Common myeloid progenitor, CD34-positive (primary cell): Measurements from ENCODE around the gene NUP54.

Source experiments
- CTCF ChIA-PET: fragments of 350-600 bp; sonication (Branson Sonifier 250); formaldehyde crosslinking; loops from one replicate; lab custom pipeline; 2021; ENCODE audit warnings: antibody characterized with exemption; lab: Charles Lee
- POLR2A ChIA-PET: fragments of 350-600 bp; sonication (Branson Sonifier 250); formaldehyde crosslinking; loops from one replicate; lab custom pipeline; 2021; ENCODE audit warnings: antibody characterized with exemption; lab: Charles Lee
- DNase-seq, 3 donors: peaks; one replicate each; pipeline versions ENCODE4 v3.0.0 to v3.0.0-alpha.2; 2013
- H3K27ac ChIP-seq, 2 experiments: 1 replicate in 1 of 2; 2 replicates in 1 of 2; pipeline ENCODE4 v1.7.0; 2013; ENCODE audit warnings: inconsistent platforms in 2 of 2, low read length in 2 of 2, mild to moderate bottlenecking in 2 of 2, low read depth in 1 of 2, moderate library complexity in 1 of 2; ENCODE audit not compliant: severe bottlenecking in 2 of 2, insufficient read depth in 1 of 2, poor library complexity in 1 of 2
- H3K27me3 ChIP-seq, 5 experiments: replicated peaks in 2 of 5; 1 replicate in 3 of 5; 2 replicates in 2 of 5; pipeline versions ENCODE4 v1.6.1 to v1.7.0; 2013; ENCODE audit warnings: low read length in 4 of 5, mild to moderate bottlenecking in 2 of 5, moderate library complexity in 2 of 5, inconsistent platforms in 1 of 5; ENCODE audit not compliant: insufficient read depth in 5 of 5, control insufficient read depth in 4 of 5
- H3K36me3 ChIP-seq, 4 experiments: 1 replicate in 2 of 4; 2 replicates in 2 of 4; pipeline versions ENCODE4 v1.6.1 to v1.7.0; 2013; ENCODE audit warnings: low read length in 3 of 4, control low read depth in 1 of 4, mild to moderate bottlenecking in 1 of 4; ENCODE audit not compliant: control insufficient read depth in 4 of 4, insufficient read depth in 4 of 4
- H3K4me1 ChIP-seq, 4 experiments: 1 replicate in 3 of 4; 2 replicates in 1 of 4; pipeline versions ENCODE4 v1.6.1 to v1.7.1; 2013; ENCODE audit warnings: low read length in 3 of 4, mild to moderate bottlenecking in 3 of 4, control low read depth in 1 of 4, inconsistent platforms in 1 of 4, moderate library complexity in 1 of 4; ENCODE audit not compliant: control insufficient read depth in 4 of 4, insufficient read depth in 4 of 4; ENCODE audit errors: control extremely low read depth in 1 of 4
- H3K4me3 ChIP-seq, 7 experiments: 1 replicate in 4 of 7; 2 replicates in 3 of 7; pipeline versions ENCODE4 v1.5.1 to v1.7.0; 2013; ENCODE audit warnings: mild to moderate bottlenecking in 7 of 7, low read length in 6 of 7, moderate library complexity in 6 of 7, inconsistent platforms in 2 of 7, low read depth in 2 of 7, control low read depth in 1 of 7; ENCODE audit not compliant: insufficient read depth in 4 of 7, control insufficient read depth in 1 of 7; ENCODE audit errors: extremely low read depth in 1 of 7
- H3K9me3 ChIP-seq, 5 experiments: 1 replicate in 4 of 5; 2 replicates in 1 of 5; pipeline versions ENCODE4 v1.6.1 to v1.7.1; 2013; ENCODE audit warnings: low read length in 4 of 5, mild to moderate bottlenecking in 2 of 5, inconsistent platforms in 1 of 5, low read depth in 1 of 5, moderate library complexity in 1 of 5; ENCODE audit not compliant: control insufficient read depth in 4 of 5, insufficient read depth in 2 of 5; ENCODE audit errors: control extremely low read depth in 1 of 5
- WGBS: methylation state at CpG from one replicate; pipeline ENCODE4 v1.1.5; 2013; ENCODE audit not compliant: insufficient coverage; 5-methylcytosine and 5-hydroxymethylcytosine counted together

Gene NUP54

GRCh38 chr4:76120199-76120598 is 28.0 kb downstream of the NUP54 start:
- CTCF ChIA-PET = interaction anchor here (1.6 kb wide), 1 partner anchor 12 kb away, joined by 3 read pairs; no protein-coding TSS in a partner anchor
- Histone ChIP-seq H3K36me3 (peaks cover 24 to 77% (median 51%) of the 10 kb centered on the region in 4 experiments), H3K27ac (no peak overlapping the region), H3K27me3 (no peaks in the 10 kb centered on the region), H3K4me1 (no peaks in the 10 kb centered on the region), H3K4me3 (no peak overlapping the region), H3K9me3 (peaks cover 0 to 10% (median 0%) of the 10 kb centered on the region in 5 experiments)
- POLR2A ChIA-PET = interaction anchor here (0.6 kb wide), 1 partner anchor 105 kb away, joined by 3 read pairs; no protein-coding TSS in a partner anchor
- 70% methylated on average over 2 of the region's 4 CpGs for WGBS
- DNase-seq = no peak

DNA sequence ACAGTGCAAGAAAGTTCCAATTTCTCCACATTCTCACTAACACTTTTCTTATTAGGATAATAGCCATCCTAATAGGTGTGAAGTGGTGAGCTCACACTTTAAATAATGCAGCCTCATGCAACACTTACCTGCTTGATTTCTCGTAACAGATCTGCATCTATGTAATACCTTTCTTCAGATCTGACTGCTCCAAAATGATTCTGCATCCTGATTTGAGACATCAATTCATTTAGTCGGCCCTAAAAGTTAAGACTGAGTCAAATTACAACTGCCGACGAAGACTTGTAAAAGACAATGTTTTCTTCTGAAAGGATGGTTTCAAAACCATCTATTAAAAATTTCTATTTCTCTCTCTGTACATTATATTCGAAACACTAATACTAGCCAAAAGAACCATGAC is 30.7 kb downstream of the NUP54 start:
- POLR2A ChIA-PET = no interaction called here
- peaks cover 0 to 12% (median 0%) of the 10 kb centered on the region in 5 experiments for H3K9me3 ChIP-seq
- WGBS = 86% methylated on average over 2 of the region's 5 CpGs
- no peaks in the 10 kb centered on the region for H3K27me3 ChIP-seq
- CTCF ChIA-PET = no interaction called here
- peaks cover 31 to 77% (median 50%) of the 10 kb centered on the region in 4 experiments for H3K36me3 ChIP-seq
- H3K4me1 ChIP-seq = no peaks in the 10 kb centered on the region
- H3K4me3 ChIP-seq = no peak overlapping the region
- H3K27ac ChIP-seq = no peak overlapping the region
- DNase-seq = no peak

GRCh38 chr4:76116821-76117220 is 31.4 kb downstream of the NUP54 start:
- CTCF ChIA-PET = interaction anchor here (1.1 kb wide), 1 partner anchor 8 kb away, joined by 3 read pairs; no protein-coding TSS in a partner anchor
- POLR2A ChIA-PET = no interaction called here
- H3K4me3 ChIP-seq = no peak overlapping the region
- no CpG with 5 or more reads among the region's 1 CpG for WGBS
- H3K36me3 ChIP-seq = peaks cover 26 to 75% (median 46%) of the 10 kb centered on the region in 4 experiments
- no peak for DNase-seq
- no peaks in the 10 kb centered on the region for H3K4me1 ChIP-seq
- H3K27me3 ChIP-seq = no peaks in the 10 kb centered on the region
- no peak overlapping the region for H3K27ac ChIP-seq
- H3K9me3 ChIP-seq = peaks cover 0 to 6% (median 0%) of the 10 kb centered on the region in 5 experiments

GRCh38 chr4:76108467-76109181 is 39.6 kb downstream of the NUP54 start:
- peak; percentile 22 to 55 (median 46) for DNase-seq
- H3K4me3 ChIP-seq = no peak overlapping the region
- WGBS = 100% methylated on average over 1 of the region's 5 CpGs
- ChIA-PET POLR2A (no interaction called here), CTCF (interaction anchor here (0.9 to 1.6 kb wide), 4 partner anchors 8 to 31 kb away, joined by 3 to 4 read pairs (median 3); no protein-coding TSS in a partner anchor)
- H3K36me3 ChIP-seq = peaks cover 4 to 15% (median 11%) of the 10 kb centered on the region in 4 experiments
- H3K9me3 ChIP-seq = peaks cover 0 to 6% (median 0%) of the 10 kb centered on the region in 5 experiments
- no peaks in the 10 kb centered on the region for H3K4me1 ChIP-seq
- H3K27me3 ChIP-seq = no peaks in the 10 kb centered on the region
- H3K27ac ChIP-seq = no peak overlapping the region

DNA sequence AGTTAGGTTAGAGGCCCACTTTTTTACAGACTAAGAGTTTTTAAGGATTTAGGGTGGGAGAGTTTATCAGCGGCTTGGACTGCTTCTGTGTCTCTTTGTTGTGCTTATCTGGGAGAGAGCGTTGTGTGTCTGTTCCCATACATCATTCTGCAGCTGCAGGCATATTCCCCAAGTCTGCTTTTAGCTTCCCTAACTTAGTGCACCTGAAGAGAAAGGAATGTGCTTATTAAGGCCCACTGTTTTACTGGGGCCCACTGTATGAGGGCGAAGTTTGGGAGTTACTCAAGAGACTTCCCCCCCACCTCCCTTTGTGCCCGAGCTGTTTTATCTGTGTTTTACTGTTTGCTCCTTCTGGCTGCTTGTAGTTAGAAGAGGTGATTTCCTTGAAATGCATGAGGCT is 41.8 kb downstream of the NUP54 start:
- H3K27ac ChIP-seq = no peak overlapping the region
- ChIA-PET POLR2A (no interaction called here), CTCF (interaction anchor here (0.7 to 4.3 kb wide), 5 partner anchors 10 to 111 kb away, joined by 4 to 16 read pairs (median 5); no protein-coding TSS in a partner anchor)
- H3K4me1 ChIP-seq = no peaks in the 10 kb centered on the region
- WGBS = 93% methylated on average over 2 of the region's 4 CpGs
- no peak overlapping the region for H3K4me3 ChIP-seq
- no peaks in the 10 kb centered on the region for H3K9me3 ChIP-seq
- DNase-seq = no peak
- no peaks in the 10 kb centered on the region for H3K36me3 ChIP-seq
- no peaks in the 10 kb centered on the region for H3K27me3 ChIP-seq

DNA sequence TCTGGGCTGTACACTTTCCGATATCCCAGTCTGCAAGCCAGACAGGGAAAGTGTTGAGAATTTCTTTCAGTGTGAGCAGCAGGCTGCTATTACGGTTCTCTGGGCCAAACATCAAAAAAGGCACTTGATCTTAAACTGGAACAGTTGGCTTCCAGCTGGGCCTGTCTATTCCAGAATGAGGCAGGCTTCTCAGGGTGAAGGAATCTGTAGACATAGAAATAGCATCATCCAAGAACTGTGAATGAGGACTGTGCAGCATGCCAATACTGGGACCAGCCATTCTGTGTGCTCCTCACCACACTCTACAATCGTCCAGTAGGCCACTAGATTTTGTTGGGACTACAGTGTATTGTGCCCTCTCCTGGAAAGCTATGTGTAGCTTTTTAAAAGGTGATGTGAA is 42.5 kb downstream of the NUP54 start:
- Histone ChIP-seq H3K36me3 (no peaks in the 10 kb centered on the region), H3K4me3 (no peak overlapping the region), H3K27ac (no peak overlapping the region), H3K9me3 (no peaks in the 10 kb centered on the region), H3K27me3 (no peaks in the 10 kb centered on the region), H3K4me1 (no peaks in the 10 kb centered on the region)
- ChIA-PET POLR2A (no interaction called here), CTCF (interaction anchor here (1.4 to 4.3 kb wide), 5 partner anchors 12 to 110 kb away, joined by 5 to 16 read pairs (median 7); no protein-coding TSS in a partner anchor)
- 95% methylated on average over 2 of the region's 3 CpGs for WGBS
- no peak for DNase-seq

DNA sequence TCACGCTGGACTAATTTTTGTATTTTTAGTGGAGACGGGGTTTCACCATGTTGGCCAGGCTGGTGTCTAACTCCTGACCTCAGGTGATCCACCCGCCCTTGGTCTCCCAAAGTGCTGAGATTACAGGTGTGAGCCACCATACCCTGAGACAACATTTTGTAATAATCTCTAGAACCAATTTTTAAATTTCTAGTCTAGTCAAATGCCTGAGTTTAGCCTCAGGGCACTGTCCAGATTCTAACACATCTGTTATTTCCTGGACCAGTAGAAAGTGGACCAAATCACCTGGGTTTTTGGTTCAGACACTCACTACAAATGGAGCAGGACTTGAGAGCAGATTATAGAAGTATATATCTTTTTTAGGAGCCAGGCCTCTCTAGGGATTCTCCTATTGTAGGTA is 52.1 kb downstream of the NUP54 start:
- Histone ChIP-seq H3K36me3 (no peaks in the 10 kb centered on the region), H3K4me3 (no peak overlapping the region), H3K4me1 (no peaks in the 10 kb centered on the region), H3K27me3 (no peaks in the 10 kb centered on the region), H3K9me3 (no peaks in the 10 kb centered on the region), H3K27ac (no peak overlapping the region)
- ChIA-PET CTCF (interaction anchor here (1.0 to 1.9 kb wide), 2 partner anchors 11 to 12 kb away, joined by 4 read pairs; no protein-coding TSS in a partner anchor), POLR2A (no interaction called here)
- DNase-seq = no peak
- WGBS = 100% methylated on average over 3 of the region's 3 CpGs
